Measurements from ENCODE around the gene C1QTNF6.
"Not testable (repeated sequence)": the region's sequence is repeated elsewhere in the genome, so short reads cannot be mapped to it uniquely, and the experiment has no call there.

GRCh38 chr22:37233371-37233750, 45.3 kb upstream of the C1QTNF6 start:
- not testable (repeated sequence) for TF ChIP-seq CTCF (IDR thresholded peaks at IDR 0.05); POLR2AphosphoS5 (IDR thresholded peaks at IDR 0.05; ENCODE audit: low read depth, low read length); MAX (IDR thresholded peaks at IDR 0.05; ENCODE audit: low read depth); ELF1 (IDR thresholded peaks at IDR 0.05); RAD21 (IDR thresholded peaks at IDR 0.05; ENCODE audit: low read length); EZH2phosphoT487 (IDR thresholded peaks at IDR 0.05; ENCODE audit: borderline replicate concordance, low read depth); FOXM1 (IDR thresholded peaks at IDR 0.05; ENCODE audit: low read depth); NRF1 (IDR thresholded peaks at IDR 0.05; ENCODE audit: low read depth, low read length); USF1 (IDR thresholded peaks at IDR 0.05; ENCODE audit: borderline replicate concordance, low read depth); IRF3 (IDR thresholded peaks at IDR 0.05; ENCODE audit: low read depth, low read length); REST (IDR thresholded peaks at IDR 0.05; ENCODE audit: low read depth, low read length); GABPA (IDR thresholded peaks at IDR 0.05; ENCODE audit: low read depth)
